GM23338 (cell line): Measurements from ENCODE around the gene SMOC1.

Experiments
- CREB1 ChIP-seq: fragments of 250-450 bp; sonication (Bioruptor Pico); IDR thresholded peaks from 2 replicates; pipeline ENCODE4 v1.5.0; 2020; ENCODE audit warnings: low read depth, mild to moderate bottlenecking, moderate library complexity
- EZH2 ChIP-seq: fragments of 200-600 bp; sonication (generic); IDR thresholded peaks from one replicate; pipeline ENCODE4 v1.8.0; 2017; ENCODE audit warnings: antibody characterized with exemption, mild to moderate bottlenecking, low read depth; ENCODE audit not compliant: unreplicated experiment
- EZH2phosphoT487 ChIP-seq: fragments of 200-600 bp; sonication (generic); IDR thresholded peaks from one replicate; pipeline ENCODE4 v1.8.1; 2018; ENCODE audit warnings: antibody characterized with exemption; ENCODE audit not compliant: unreplicated experiment
- POLR2AphosphoS5 ChIP-seq: IDR thresholded peaks from 2 replicates; pipeline ENCODE4 v1.6.1; 2016; ENCODE audit warnings: antibody characterized with exemption, low read depth
- ZNF331 ChIP-seq: fragments of 250-450 bp; sonication (Bioruptor Pico); IDR thresholded peaks from 2 replicates; pipeline ENCODE4 v1.5.0; 2020; ENCODE audit warnings: low read depth, mild to moderate bottlenecking, moderate library complexity
- ZNF462 ChIP-seq: fragments of 250-450 bp; sonication (Bioruptor Pico); IDR thresholded peaks from 2 replicates; pipeline ENCODE4 v1.5.0; 2020; ENCODE audit warnings: mild to moderate bottlenecking, moderate library complexity
- TF ChIP-seq, protein P1 (sequence below), 2 experiments: fragments of 200-600 bp in 1 of 2; sonication (generic) in 1 of 2; conservative IDR thresholded peaks; 2 replicates each; pipeline versions ENCODE4 v1.5.1 to v1.6.1; 2016 to 2017; ENCODE audit warnings: antibody characterized with exemption in 2 of 2, low read depth in 2 of 2, mild to moderate bottlenecking in 2 of 2, moderate library complexity in 1 of 2
- TF ChIP-seq, protein P2 (sequence below): IDR thresholded peaks from one replicate; pipeline ENCODE4 v1.6.1; 2018; ENCODE audit warnings: antibody characterized with exemption; ENCODE audit not compliant: unreplicated experiment
- TF ChIP-seq, protein P3 (sequence below): IDR thresholded peaks from 2 replicates; pipeline ENCODE4 v1.6.1; 2016; ENCODE audit warnings: antibody characterized with exemption

GRCh38 chr14:70020352-70021170 lies 141.3 kb downstream of the SMOC1 start:
- TF ChIP-seq, protein P1, sequence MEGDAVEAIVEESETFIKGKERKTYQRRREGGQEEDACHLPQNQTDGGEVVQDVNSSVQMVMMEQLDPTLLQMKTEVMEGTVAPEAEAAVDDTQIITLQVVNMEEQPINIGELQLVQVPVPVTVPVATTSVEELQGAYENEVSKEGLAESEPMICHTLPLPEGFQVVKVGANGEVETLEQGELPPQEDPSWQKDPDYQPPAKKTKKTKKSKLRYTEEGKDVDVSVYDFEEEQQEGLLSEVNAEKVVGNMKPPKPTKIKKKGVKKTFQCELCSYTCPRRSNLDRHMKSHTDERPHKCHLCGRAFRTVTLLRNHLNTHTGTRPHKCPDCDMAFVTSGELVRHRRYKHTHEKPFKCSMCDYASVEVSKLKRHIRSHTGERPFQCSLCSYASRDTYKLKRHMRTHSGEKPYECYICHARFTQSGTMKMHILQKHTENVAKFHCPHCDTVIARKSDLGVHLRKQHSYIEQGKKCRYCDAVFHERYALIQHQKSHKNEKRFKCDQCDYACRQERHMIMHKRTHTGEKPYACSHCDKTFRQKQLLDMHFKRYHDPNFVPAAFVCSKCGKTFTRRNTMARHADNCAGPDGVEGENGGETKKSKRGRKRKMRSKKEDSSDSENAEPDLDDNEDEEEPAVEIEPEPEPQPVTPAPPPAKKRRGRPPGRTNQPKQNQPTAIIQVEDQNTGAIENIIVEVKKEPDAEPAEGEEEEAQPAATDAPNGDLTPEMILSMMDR (conservative IDR thresholded peaks at IDR 0.05; ENCODE audit: low read depth in 2 of 2): no peak
- TF ChIP-seq POLR2AphosphoS5 (no peak), EZH2 (no peak), ZNF462 (CRISPR knock-in tag) (no peak), ZNF331 (CRISPR knock-in tag) (no peak), CREB1 (CRISPR knock-in tag) (no peak), EZH2phosphoT487 (no peak)
- TF ChIP-seq, protein P2, sequence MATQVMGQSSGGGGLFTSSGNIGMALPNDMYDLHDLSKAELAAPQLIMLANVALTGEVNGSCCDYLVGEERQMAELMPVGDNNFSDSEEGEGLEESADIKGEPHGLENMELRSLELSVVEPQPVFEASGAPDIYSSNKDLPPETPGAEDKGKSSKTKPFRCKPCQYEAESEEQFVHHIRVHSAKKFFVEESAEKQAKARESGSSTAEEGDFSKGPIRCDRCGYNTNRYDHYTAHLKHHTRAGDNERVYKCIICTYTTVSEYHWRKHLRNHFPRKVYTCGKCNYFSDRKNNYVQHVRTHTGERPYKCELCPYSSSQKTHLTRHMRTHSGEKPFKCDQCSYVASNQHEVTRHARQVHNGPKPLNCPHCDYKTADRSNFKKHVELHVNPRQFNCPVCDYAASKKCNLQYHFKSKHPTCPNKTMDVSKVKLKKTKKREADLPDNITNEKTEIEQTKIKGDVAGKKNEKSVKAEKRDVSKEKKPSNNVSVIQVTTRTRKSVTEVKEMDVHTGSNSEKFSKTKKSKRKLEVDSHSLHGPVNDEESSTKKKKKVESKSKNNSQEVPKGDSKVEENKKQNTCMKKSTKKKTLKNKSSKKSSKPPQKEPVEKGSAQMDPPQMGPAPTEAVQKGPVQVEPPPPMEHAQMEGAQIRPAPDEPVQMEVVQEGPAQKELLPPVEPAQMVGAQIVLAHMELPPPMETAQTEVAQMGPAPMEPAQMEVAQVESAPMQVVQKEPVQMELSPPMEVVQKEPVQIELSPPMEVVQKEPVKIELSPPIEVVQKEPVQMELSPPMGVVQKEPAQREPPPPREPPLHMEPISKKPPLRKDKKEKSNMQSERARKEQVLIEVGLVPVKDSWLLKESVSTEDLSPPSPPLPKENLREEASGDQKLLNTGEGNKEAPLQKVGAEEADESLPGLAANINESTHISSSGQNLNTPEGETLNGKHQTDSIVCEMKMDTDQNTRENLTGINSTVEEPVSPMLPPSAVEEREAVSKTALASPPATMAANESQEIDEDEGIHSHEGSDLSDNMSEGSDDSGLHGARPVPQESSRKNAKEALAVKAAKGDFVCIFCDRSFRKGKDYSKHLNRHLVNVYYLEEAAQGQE: no peak
- TF ChIP-seq, protein P3, sequence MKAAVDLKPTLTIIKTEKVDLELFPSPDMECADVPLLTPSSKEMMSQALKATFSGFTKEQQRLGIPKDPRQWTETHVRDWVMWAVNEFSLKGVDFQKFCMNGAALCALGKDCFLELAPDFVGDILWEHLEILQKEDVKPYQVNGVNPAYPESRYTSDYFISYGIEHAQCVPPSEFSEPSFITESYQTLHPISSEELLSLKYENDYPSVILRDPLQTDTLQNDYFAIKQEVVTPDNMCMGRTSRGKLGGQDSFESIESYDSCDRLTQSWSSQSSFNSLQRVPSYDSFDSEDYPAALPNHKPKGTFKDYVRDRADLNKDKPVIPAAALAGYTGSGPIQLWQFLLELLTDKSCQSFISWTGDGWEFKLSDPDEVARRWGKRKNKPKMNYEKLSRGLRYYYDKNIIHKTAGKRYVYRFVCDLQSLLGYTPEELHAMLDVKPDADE: no peak
